ENCODE data around the gene BAX.

BAX gene

GRCh38 chr19:48970923-48971395 is 16.3 kb downstream of the BAX start:
- Histone ChIP-seq H4K5ac (ENCODE audit: low read length) (no peak overlapping the region), H2BK5ac (ENCODE audit: low read length) (no peak overlapping the region), H3K56ac (ENCODE audit: low read length) (no peak overlapping the region), H3K4me2 (ENCODE audit: low read length) (no peak overlapping the region), H2BK15ac (replicated peaks; ENCODE audit: low read depth) (no peak overlapping the region), H3K4me3 (ENCODE audit: low read length) (no peak overlapping the region), H3K4ac (ENCODE audit: low read depth, low read length) (no peak overlapping the region), H3K36me3 (ENCODE audit: control insufficient read depth, insufficient read depth, low read length) (peaks cover 5% of the 10 kb centered on the region), H3K4me1 (ENCODE audit: control insufficient read depth, low read depth, low read length) (no peaks in the 10 kb centered on the region), H4K8ac (ENCODE audit: low read depth, low read length) (no peak overlapping the region), H3K18ac (ENCODE audit: low read length) (no peak overlapping the region), H3K23ac (ENCODE audit: low read length) (no peak overlapping the region), H2BK120ac (ENCODE audit: low read depth, low read length) (no peak overlapping the region), H3K27ac (ENCODE audit: low read depth, low read length) (no peak overlapping the region), H3K9ac (ENCODE audit: low read length) (no peak overlapping the region), H3K79me2 (ENCODE audit: control insufficient read depth, insufficient read depth, low read length) (peaks cover 5% of the 10 kb centered on the region), H3K79me1 (ENCODE audit: low read length) (peaks cover 5% of the 10 kb centered on the region), H3K27me3 (ENCODE audit: insufficient read depth, low read length, poor library complexity) (no peaks in the 10 kb centered on the region), H2AK5ac (ENCODE audit: low read length) (no peak overlapping the region)
- WGBS (ENCODE audit: extremely low coverage, insufficient coverage, low lambda C conversion rate) = no CpG with 5 or more reads among the region's 19 CpGs
- DNase-seq = peak; percentile 84

GRCh38 chr19:48975947-48976847 is 21.5 kb downstream of the BAX start:
- H3K27ac ChIP-seq (ENCODE audit: low read depth, low read length) = no peak overlapping the region
- H2BK120ac ChIP-seq (ENCODE audit: low read depth, low read length) = no peak overlapping the region
- no peaks in the 10 kb centered on the region for H3K79me2 ChIP-seq (ENCODE audit: control insufficient read depth, insufficient read depth, low read length)
- H3K36me3 ChIP-seq (ENCODE audit: control insufficient read depth, insufficient read depth, low read length) = peaks cover 7% of the 10 kb centered on the region
- H2AK5ac ChIP-seq (ENCODE audit: low read length) = no peak overlapping the region
- no peak overlapping the region for H2BK5ac ChIP-seq (ENCODE audit: low read length)
- no peak overlapping the region for H3K56ac ChIP-seq (ENCODE audit: low read length)
- no peak overlapping the region for H3K4me3 ChIP-seq (ENCODE audit: low read length)
- H3K23ac ChIP-seq (ENCODE audit: low read length) = no peak overlapping the region
- no peak overlapping the region for H4K8ac ChIP-seq (ENCODE audit: low read depth, low read length)
- H3K79me1 ChIP-seq (ENCODE audit: low read length) = no peaks in the 10 kb centered on the region
- H3K18ac ChIP-seq (ENCODE audit: low read length) = no peak overlapping the region
- no CpG with 5 or more reads among the region's 13 CpGs for WGBS (ENCODE audit: extremely low coverage, insufficient coverage, low lambda C conversion rate)
- H3K27me3 ChIP-seq (ENCODE audit: insufficient read depth, low read length, poor library complexity) = no peaks in the 10 kb centered on the region
- no peak overlapping the region for H3K4me2 ChIP-seq (ENCODE audit: low read length)
- H3K4ac ChIP-seq (ENCODE audit: low read depth, low read length) = no peak overlapping the region
- peak; percentile 75 for DNase-seq
- no peak overlapping the region for H2BK15ac ChIP-seq (replicated peaks; ENCODE audit: low read depth)
- H4K5ac ChIP-seq (ENCODE audit: low read length) = no peak overlapping the region
- H3K9ac ChIP-seq (ENCODE audit: low read length) = no peak overlapping the region
- H3K4me1 ChIP-seq (ENCODE audit: control insufficient read depth, low read depth, low read length) = no peaks in the 10 kb centered on the region

- Histone ChIP-seq H3K79me1 (ENCODE audit: low read length) (no peaks in the 10 kb centered on the region), H3K36me3 (ENCODE audit: control insufficient read depth, insufficient read depth, low read length) (peaks cover 7% of the 10 kb centered on the region), H3K4me1 (ENCODE audit: control insufficient read depth, low read depth, low read length) (no peaks in the 10 kb centered on the region), H2BK5ac (ENCODE audit: low read length) (no peak overlapping the region), H3K18ac (ENCODE audit: low read length) (no peak overlapping the region), H3K79me2 (ENCODE audit: control insufficient read depth, insufficient read depth, low read length) (no peaks in the 10 kb centered on the region), H2BK120ac (ENCODE audit: low read depth, low read length) (no peak overlapping the region), H2BK15ac (replicated peaks; ENCODE audit: low read depth) (no peak overlapping the region), H3K27me3 (ENCODE audit: insufficient read depth, low read length, poor library complexity) (no peaks in the 10 kb centered on the region), H4K5ac (ENCODE audit: low read length) (no peak overlapping the region), H3K23ac (ENCODE audit: low read length) (no peak overlapping the region), H3K27ac (ENCODE audit: low read depth, low read length) (no peak overlapping the region), H2AK5ac (ENCODE audit: low read length) (no peak overlapping the region), H4K8ac (ENCODE audit: low read depth, low read length) (no peak overlapping the region), H3K9ac (ENCODE audit: low read length) (no peak overlapping the region), H3K56ac (ENCODE audit: low read length) (no peak overlapping the region), H3K4ac (ENCODE audit: low read depth, low read length) (no peak overlapping the region), H3K4me2 (ENCODE audit: low read length) (no peak overlapping the region), H3K4me3 (ENCODE audit: low read length) (no peak overlapping the region)
- no peak for DNase-seq
- WGBS (ENCODE audit: extremely low coverage, insufficient coverage, low lambda C conversion rate) = no CpG with 5 or more reads among the region's 2 CpGs
Observed at GRCh38 chr19:48977061-48977460, 22.4 kb downstream of the BAX start.

GRCh38 chr19:48982280-48982679 is 27.6 kb downstream of the BAX start:
- no CpG with 5 or more reads among the region's 9 CpGs for WGBS (ENCODE audit: extremely low coverage, insufficient coverage, low lambda C conversion rate)
- H2BK15ac ChIP-seq (replicated peaks; ENCODE audit: low read depth) = no peak overlapping the region

GRCh38 chr19:48985711-48986110 is 31.0 kb downstream of the BAX start:
- no peak overlapping the region for H4K8ac ChIP-seq (ENCODE audit: low read depth, low read length)
- no peak overlapping the region for H3K4me3 ChIP-seq (ENCODE audit: low read length)
- no peak overlapping the region for H3K9ac ChIP-seq (ENCODE audit: low read length)
- WGBS (ENCODE audit: extremely low coverage, insufficient coverage, low lambda C conversion rate) = no CpG with 5 or more reads among the region's 13 CpGs
- H2BK120ac ChIP-seq (ENCODE audit: low read depth, low read length) = no peak overlapping the region
- no peak overlapping the region for H2BK15ac ChIP-seq (replicated peaks; ENCODE audit: low read depth)
- H2AK5ac ChIP-seq (ENCODE audit: low read length) = no peak overlapping the region
- no peak overlapping the region for H3K4ac ChIP-seq (ENCODE audit: low read depth, low read length)
- no peak overlapping the region for H3K27ac ChIP-seq (ENCODE audit: low read depth, low read length)
- no peaks in the 10 kb centered on the region for H3K79me2 ChIP-seq (ENCODE audit: control insufficient read depth, insufficient read depth, low read length)
- no peak overlapping the region for H4K5ac ChIP-seq (ENCODE audit: low read length)
- H3K4me2 ChIP-seq (ENCODE audit: low read length) = no peak overlapping the region
- peaks cover 3% of the 10 kb centered on the region for H3K36me3 ChIP-seq (ENCODE audit: control insufficient read depth, insufficient read depth, low read length)
- no peaks in the 10 kb centered on the region for H3K4me1 ChIP-seq (ENCODE audit: control insufficient read depth, low read depth, low read length)
- DNase-seq = no peak
- no peak overlapping the region for H3K23ac ChIP-seq (ENCODE audit: low read length)
- no peak overlapping the region for H3K56ac ChIP-seq (ENCODE audit: low read length)
- H3K79me1 ChIP-seq (ENCODE audit: low read length) = peaks cover 3% of the 10 kb centered on the region
- no peak overlapping the region for H3K18ac ChIP-seq (ENCODE audit: low read length)
- H3K27me3 ChIP-seq (ENCODE audit: insufficient read depth, low read length, poor library complexity) = no peaks in the 10 kb centered on the region
- no peak overlapping the region for H2BK5ac ChIP-seq (ENCODE audit: low read length)

More at GRCh38 chr19:48982280-48982679, 27.6 kb downstream of the BAX start:
- Histone ChIP-seq H2AK5ac (ENCODE audit: low read length) (no peak overlapping the region), H3K27me3 (ENCODE audit: insufficient read depth, low read length, poor library complexity) (no peaks in the 10 kb centered on the region), H3K36me3 (ENCODE audit: control insufficient read depth, insufficient read depth, low read length) (peaks cover 5% of the 10 kb centered on the region), H3K27ac (ENCODE audit: low read depth, low read length) (no peak overlapping the region), H4K8ac (ENCODE audit: low read depth, low read length) (no peak overlapping the region), H2BK120ac (ENCODE audit: low read depth, low read length) (no peak overlapping the region), H3K79me2 (ENCODE audit: control insufficient read depth, insufficient read depth, low read length) (no peaks in the 10 kb centered on the region), H3K4ac (ENCODE audit: low read depth, low read length) (no peak overlapping the region), H3K18ac (ENCODE audit: low read length) (no peak overlapping the region), H2BK5ac (ENCODE audit: low read length) (no peak overlapping the region), H3K4me3 (ENCODE audit: low read length) (no peak overlapping the region), H4K5ac (ENCODE audit: low read length) (no peak overlapping the region), H3K9ac (ENCODE audit: low read length) (no peak overlapping the region), H3K23ac (ENCODE audit: low read length) (no peak overlapping the region), H3K4me1 (ENCODE audit: control insufficient read depth, low read depth, low read length) (no peaks in the 10 kb centered on the region), H3K56ac (ENCODE audit: low read length) (no peak overlapping the region), H3K4me2 (ENCODE audit: low read length) (no peak overlapping the region), H3K79me1 (ENCODE audit: low read length) (no peaks in the 10 kb centered on the region)
- DNase-seq = no peak
